ENCODE measurements around the gene DIAPH3.
A peak's percentile ranks its signal among the peaks of the same experiment; 100 is the strongest.

Gene DIAPH3

GRCh38 chr13:59946944-59947343, 216.8 kb downstream of the DIAPH3 start:
- no peak for DNase-seq

DNA sequence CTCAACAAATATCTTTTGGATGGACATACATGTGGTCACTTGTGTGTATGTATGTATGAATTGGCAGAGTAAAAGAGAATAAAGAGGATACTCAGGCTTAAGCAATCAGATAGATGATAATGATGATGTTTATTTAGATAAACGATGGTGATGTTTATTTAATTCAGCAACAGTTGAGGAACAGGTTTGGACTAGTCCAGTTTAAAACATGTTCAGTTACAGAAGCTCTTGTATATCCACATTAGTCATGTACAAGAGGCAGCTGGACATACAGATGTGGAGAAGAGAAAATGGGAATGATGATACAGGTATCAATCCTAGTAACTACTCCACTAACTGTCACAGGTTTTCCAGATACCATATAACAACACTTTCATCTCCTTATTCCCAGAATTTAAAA, 232.1 kb downstream of the DIAPH3 start:
- DNase-seq = no peak

- DNase-seq = no peak
These were observed 239.5 kb downstream of the DIAPH3 start for GRCh38 chr13:59924256-59924655.

DNA sequence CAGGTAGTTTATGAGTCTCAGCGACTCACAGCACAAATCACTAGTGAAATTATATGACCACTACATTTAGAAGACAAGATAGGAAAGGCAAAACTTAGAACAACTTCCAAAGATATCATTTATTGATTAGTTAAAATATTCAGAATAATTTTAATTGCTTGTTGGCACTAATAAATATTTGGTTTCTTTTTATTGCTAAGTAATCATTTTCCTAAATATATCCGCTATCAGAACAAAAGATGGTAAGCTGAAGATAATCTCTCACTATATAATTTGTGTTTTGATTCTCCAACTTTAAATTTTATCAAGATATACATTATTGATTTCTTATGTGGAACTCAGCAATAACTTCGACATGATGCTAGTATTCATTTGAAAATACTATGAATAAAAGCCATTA, 248.5 kb downstream of the DIAPH3 start:
- no peak for DNase-seq

DNA sequence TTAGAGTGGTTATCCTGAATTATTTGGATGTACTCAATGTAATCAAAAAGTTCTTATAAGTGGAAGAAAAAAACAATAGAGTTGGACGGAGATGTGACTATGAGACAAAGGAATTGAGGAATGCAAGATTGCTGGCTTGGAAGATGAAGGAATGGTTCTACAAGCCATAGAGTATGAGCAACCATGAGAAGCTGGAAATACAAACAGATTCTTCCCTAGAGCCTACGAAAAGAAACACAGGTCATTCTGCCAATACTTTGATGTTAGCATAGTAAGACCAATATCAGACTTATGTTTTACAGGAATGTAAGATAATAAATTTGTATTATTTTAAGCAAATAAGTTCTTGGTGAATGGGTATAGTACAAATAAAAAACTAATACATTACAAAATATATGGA, 249.2 kb downstream of the DIAPH3 start:
- DNase-seq = no peak

- no peak for DNase-seq
These were observed 257.2 kb downstream of the DIAPH3 start for GRCh38 chr13:59906413-59907049.

GRCh38 chr13:59901191-59901590, 262.5 kb downstream of the DIAPH3 start:
- no peak for DNase-seq

- DNase-seq = no peak
These were observed 265.7 kb downstream of the DIAPH3 start for GRCh38 chr13:59898066-59898465.

GRCh38 chr13:59893266-59893665, 270.5 kb downstream of the DIAPH3 start:
- no peak for DNase-seq

DNA sequence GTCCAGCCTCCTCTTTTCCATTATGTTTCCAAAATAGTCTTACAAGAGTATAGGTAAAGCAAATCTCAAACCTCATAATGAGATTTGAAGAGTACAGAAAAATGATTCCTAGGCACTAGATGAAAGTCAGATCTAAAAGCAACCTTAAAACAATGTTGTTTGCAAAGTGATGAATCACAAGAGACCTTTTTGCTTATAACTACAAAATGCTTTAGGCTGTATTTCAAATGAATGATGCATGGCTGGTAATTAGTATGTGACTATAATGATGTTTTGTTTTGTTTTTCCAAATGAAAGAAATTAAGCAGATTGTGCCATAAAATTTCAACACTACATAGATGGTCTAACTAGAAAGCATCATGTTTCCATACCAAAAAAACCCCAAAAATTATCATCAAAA, 272.7 kb downstream of the DIAPH3 start:
- DNase-seq = no peak

DNA sequence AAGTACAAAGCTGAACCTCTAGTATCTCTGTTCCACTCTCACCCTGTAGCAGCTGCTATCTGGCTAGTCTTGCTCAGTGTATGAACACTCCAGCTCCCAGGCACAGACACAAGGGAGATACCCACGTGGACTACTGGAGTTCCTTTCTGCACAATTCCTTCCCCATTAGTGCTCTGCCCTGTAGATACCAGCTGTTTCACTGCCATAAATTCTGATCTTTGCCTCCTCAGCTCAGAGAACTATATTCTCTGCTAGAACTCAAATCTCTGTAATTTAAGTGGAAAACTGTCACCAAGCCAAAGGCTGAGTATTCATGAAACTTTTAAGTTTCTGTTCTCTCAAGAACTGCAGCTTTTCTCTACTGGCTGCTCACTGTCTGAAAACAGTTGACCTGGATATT, 273.7 kb downstream of the DIAPH3 start:
- DNase-seq = no peak

GRCh38 chr13:59888408-59888807, 275.3 kb downstream of the DIAPH3 start:
- DNase-seq = no peak

DNA sequence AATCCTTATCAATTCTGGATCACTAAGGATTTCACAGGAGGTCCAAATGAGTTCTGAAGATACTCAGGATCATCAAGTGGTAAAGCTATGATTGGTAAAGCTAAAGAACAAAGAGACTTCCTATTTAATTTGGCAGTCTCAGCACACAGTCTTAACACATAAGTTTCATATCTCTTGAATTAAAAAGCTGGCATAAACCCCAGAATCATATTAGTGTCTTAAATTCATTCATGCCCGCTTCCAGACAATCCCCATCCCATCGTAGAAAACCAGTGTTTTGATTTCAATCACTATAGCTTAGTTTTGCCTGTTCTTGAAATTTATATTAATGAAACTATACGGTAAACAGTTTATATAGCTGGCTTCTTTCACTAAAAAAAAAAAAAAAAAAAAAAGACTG, 278.7 kb downstream of the DIAPH3 start:
- no peak for DNase-seq

DNA sequence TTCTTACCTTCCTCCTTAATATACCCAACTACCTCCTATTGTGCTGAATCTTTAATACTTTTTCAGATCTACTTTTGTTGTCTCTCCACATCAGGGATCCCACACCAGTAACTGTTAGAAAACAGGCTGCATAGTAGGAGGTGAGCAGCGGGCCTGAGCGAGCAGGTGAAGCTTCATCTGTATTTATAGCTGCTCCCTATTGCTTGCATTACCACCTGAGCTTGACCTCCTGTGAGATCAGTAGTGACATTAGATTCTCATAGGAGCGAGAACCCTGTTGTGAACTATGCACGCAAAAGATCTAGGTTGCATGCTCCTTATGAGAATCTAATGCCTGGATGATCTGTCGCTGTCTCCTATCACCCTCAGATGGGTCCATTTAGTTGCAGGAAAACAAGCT, 279.8 kb downstream of the DIAPH3 start:
- no peak for DNase-seq

- DNase-seq = no peak
These were observed 283.3 kb downstream of the DIAPH3 start for GRCh38 chr13:59880468-59880867.

DNA sequence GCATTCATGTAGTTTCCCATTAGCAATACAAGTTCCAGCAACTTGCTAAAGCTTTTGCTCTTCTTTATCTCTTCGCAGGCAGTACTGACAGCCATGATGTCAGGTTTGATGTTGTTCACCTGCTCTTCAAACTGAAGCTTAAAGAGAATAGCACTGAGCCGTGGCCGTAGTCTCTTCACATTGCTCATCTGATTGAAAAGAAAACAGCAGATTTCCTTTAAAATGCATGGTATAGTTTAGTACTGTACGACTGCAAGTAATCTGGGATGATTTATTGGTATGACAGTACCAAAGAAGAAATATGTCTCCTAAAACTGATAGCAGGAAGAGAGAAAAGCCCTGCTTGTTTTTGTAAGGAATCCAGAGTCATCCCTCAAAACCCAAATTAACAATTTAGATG, 284.4 kb downstream of the DIAPH3 start:
- peak; percentile 35 to 38 for DNase-seq

- DNase-seq = no peak
These were observed 285.8 kb downstream of the DIAPH3 start for GRCh38 chr13:59877933-59878332.

GRCh38 chr13:59874973-59875372, 288.8 kb downstream of the DIAPH3 start:
- DNase-seq = no peak

DNA sequence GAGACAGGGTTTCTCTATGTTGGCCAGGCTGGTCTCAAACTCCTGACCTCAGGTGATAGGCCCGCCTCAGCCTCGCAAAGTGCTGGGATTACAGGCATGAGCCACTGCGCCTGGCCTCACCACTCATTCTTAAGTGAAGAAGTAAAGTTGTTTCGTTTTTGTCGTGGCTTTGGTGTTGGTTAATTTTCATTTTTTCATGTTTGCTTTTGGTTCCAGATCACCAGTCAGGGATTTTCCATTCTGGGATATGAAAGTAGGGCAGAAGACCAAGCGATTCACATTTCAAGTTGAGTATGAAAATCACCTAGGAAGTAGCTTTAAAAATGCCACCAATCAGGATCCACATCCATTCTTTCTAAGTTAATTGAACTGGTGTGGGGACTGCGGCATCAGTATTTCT, 289.9 kb downstream of the DIAPH3 start:
- no peak for DNase-seq

GRCh38 chr13:59873309-59873708, 290.4 kb downstream of the DIAPH3 start:
- no peak for DNase-seq

DNA sequence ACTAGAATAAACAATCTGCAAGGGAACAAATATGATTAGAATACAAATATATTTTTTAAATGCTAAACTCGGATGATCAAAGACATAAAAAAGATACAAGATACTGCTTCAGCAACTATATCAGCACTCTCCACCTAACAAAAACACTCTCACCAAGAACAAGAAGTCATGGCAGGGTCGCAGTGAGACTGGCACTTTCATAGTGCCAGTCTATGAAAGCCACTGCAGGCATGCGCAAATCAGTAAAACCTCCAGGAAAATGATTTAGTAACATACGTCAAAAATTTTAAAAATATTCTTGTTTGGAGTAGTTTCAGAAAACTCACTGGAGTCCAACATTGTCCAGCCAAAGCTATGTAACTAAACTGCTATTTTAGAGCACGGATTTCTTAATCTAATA, 295.9 kb downstream of the DIAPH3 start:
- DNase-seq = no peak

DNA sequence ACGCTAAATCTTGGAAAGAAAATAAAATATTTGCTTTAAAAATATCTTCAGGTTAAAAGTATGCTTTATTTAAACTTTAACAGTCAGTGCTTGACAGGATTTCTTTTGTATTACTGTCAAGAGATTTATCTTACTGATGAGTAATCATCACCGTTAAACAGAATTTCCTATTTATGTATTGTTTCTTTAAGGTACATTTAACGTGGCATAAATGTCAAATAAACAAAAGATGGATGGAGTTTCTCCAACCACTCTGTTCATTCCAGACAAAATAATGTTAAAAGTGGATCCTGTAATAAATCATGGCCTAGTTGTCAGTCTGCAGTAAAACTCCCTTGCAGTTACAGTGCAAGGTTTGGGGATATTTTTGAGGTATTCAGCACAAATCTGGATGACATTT, 298.3 kb downstream of the DIAPH3 start:
- no peak for DNase-seq

DNA sequence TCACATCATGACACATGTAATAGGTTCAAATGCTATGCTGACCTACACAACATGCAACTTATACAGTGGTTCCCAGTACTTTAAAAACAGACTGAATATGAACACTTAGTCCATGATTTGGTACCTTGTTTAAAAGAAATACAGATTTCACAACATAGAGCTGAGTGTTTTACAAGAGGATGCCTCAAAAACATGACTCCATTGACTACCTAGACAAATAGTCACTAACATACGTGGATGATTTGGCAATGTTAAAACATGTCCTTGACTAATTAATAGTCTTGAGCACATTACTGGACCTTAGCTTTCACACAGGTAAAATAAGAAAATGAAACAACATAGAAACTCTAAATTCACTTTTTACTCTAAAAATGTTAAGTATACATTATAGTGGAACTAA, 300.1 kb downstream of the DIAPH3 start:
- DNase-seq = no peak

DNA sequence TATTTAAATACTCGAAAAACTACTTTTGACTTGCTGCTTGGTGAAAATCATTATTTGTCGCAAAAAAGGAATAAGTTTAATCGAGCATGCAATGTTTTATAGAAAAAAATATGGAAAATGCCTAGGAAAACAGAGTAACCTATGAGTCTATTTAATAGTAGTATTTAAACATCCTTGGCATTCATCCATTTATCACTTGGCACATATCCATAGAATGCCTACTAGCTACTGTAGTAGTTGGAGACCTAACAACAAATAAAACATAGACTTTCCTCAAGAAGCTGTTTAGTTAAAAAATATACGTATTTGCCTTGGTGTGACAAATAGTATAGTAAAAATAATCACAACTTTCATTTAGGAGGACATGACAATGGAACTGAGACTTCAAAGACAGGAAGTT, 302.1 kb downstream of the DIAPH3 start:
- DNase-seq = no peak

DNA sequence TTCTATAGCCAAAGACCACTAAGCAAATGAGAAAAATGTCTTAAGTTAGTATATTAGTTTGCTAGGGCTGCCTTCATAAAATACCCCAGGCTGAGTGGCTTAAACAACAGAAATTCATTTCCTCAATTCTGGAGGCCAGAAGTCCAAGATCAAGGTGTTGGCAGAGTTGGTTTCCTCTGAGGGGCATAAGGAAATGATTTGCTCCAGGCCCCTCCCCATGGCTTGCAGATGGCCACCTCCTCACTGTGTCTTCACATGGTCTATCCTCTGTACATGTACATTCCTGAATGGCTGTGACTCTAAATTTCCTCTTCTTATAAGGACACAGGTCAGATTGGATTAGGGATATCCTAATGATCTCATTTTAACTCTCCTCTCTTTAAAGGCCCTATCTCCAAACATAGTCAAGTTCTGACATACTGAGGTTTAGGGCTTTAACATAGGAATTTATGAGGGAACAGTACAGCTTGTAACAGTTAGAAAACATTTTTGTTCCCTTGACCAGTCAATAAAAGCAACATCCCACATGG, 307.4 kb downstream of the DIAPH3 start:
- DNase-seq = no peak

Data from NCI-H187 (cell line).